ES-I3 (cell line): ENCODE measurements around the gene COX8C.
"Not testable (repeated sequence)": the region's sequence is repeated elsewhere in the genome, so short reads cannot be mapped to it uniquely, and the experiment has no call there.

ENCODE experiments used
- H3K36me3 ChIP-seq: 2 replicates; pipeline ENCODE4 v1.6.1; 2013; ENCODE audit warnings: mild to moderate bottlenecking, low read length, control low read depth, moderate library complexity; ENCODE audit not compliant: insufficient read depth
- H3K4me1 ChIP-seq: 2 replicates; pipeline ENCODE4 v1.6.1; 2013; ENCODE audit warnings: mild to moderate bottlenecking, control low read depth, low read length; ENCODE audit not compliant: insufficient read depth
- H3K9ac ChIP-seq: 2 replicates; pipeline ENCODE4 v1.6.1; 2013; ENCODE audit warnings: low read depth, mild to moderate bottlenecking, low read length, moderate library complexity
- H3K9me3 ChIP-seq: 2 replicates; pipeline ENCODE4 v1.6.1; 2013; ENCODE audit warnings: mild to moderate bottlenecking, low read length, moderate library complexity; ENCODE audit not compliant: control insufficient read depth, insufficient read depth

The COX8C gene

DNA sequence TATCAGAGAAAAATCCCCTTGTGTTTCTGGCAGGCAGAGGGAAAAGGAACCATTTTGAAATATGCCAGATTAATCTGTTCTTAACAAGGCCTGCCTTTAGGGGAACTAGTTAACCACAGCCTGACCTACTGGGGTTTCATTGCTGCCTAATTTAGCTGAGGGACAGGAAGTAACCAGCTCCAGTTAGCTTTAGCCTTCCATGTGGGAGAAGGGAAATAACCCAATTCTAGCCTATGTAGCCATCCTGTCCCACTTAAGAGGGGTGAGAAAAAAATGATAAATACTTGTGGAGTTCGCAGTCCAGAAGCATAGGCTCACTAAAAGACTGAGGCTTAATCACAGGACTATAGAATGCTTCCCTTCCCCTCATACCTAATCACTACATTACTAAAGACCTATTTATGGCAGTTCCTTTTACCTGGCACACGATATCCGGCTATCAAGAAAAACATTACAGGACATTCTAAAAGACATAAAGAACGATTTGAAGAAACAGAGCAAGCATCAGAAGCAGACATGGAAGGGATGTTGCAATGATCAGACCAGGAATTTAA, 22.8 kb downstream of the COX8C start:
- Histone ChIP-seq H3K36me3 (no peaks in the 10 kb centered on the region), H3K9me3 (no peaks in the 10 kb centered on the region; the same call in 1 of the 2 replicates), H3K4me1 (no peaks in the 10 kb centered on the region), H3K9ac (no peak overlapping the region)

DNA sequence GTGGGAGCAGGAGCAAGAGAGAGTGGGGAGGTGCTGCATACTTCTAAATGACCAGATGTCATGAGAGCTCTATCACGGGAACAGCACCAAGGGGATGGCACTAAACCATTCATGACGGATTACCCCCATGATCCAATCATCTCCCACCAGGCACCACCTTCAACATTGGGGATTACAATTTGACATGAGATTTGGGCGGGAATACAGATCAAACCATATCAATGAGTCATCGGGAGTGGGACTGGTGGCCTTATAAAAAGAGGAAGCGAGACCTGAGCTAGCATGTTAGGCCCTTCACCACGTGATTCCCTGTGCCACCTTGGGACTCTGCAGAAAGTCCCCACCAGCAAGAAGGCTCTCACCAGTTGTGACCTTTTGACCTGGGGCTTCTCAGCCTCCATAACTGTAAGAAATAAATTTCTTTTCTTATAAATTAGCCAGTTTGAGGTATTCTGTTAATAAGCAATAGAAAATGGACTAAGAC, 28.7 kb downstream of the COX8C start:
- Histone ChIP-seq H3K36me3 (no peaks in the 10 kb centered on the region), H3K9me3 (no peaks in the 10 kb centered on the region; the same call in 1 of the 2 replicates), H3K4me1 (no peaks in the 10 kb centered on the region), H3K9ac (no peak overlapping the region)

DNA sequence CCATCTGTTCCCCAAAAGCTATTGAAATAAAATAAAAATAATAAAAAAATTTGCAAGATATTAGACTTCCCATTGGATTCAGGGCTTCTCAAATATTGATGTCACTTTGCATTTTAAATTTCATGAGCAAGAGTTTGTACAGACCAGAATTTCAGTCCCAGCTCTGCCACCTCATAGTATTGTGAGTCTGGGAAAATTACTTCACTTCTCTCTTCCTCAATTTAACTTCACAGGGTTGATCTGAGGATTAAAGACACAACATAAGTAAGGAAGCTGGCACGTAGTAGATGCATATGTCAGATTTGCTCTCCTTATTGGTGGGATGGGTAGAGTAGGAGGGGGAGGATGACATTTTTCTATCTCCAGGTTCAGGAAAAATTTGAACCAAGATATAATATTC, 32.8 kb downstream of the COX8C start:
- Histone ChIP-seq H3K4me1 (no peaks in the 10 kb centered on the region), H3K9me3 (no peaks in the 10 kb centered on the region), H3K9ac (no peak overlapping the region), H3K36me3 (no peaks in the 10 kb centered on the region)

DNA sequence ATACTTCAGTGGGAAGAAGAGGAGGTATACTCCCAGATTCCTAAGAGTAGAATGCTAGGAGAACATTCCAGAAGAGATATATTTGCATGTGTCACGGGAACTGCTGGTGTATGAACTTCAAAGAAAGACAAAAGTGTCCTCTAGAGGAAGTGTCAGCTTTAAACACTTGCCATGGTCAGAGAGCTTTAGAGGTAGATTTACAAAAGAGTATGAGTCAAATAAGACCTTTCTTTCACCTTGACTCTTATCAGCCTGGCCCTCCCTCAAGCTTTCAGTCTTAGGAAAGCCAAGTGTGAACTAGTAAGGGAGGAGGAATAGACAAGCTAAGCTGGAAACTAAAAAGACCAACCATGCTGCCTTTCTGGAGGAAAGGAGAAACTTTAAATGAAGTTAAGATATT, 34.7 kb downstream of the COX8C start:
- H3K9me3 ChIP-seq, result no peaks in the 10 kb centered on the region
- no peak overlapping the region for H3K9ac ChIP-seq
- no peaks in the 10 kb centered on the region for H3K36me3 ChIP-seq
- no peaks in the 10 kb centered on the region for H3K4me1 ChIP-seq

DNA sequence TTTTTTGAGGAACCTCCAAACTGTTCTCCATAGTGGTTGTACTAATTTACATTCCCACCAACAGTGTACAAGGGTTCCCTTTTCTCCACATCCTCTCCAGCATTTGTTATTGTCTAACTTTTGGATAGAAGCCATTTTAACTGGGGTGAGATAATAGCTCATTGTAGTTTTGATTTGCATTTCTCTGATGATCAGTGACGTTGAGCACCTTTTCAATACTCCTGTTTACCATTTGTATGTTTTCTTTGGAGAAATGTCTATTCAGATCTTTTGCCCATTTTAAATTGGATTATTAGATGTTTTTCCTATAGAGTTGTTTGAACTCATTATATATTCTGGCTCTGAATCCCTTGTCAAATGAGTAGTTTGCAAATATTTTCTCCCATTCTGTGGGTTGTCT, 37.3 kb downstream of the COX8C start:
- not testable (repeated sequence) for H3K4me1 ChIP-seq, H3K9ac ChIP-seq, H3K9me3 ChIP-seq, H3K36me3 ChIP-seq

DNA sequence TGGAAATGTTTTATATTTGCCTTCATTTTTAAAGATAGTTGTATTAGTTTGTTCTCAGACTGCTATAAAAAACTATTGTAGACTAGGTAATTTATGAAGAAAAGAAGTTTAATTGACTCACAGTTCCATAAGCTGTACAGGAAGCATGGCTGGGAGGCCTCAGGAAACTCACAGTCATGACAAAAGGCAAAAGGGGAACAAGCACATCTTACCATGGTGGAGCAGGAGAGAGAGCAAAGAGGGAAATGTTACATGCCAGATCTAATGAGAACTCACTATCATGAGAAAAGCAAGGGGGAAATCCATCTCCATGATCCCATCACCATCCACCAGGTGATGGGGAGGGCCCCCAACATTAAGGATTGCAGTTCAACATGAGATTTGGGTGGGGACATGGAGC, 48.2 kb downstream of the COX8C start:
- H3K36me3 ChIP-seq, result peaks cover 3% of the 10 kb centered on the region; the same call in 1 of the 2 replicates
- no peak overlapping the region for H3K9ac ChIP-seq
- H3K4me1 ChIP-seq, result no peaks in the 10 kb centered on the region
- H3K9me3 ChIP-seq, result no peaks in the 10 kb centered on the region

DNA sequence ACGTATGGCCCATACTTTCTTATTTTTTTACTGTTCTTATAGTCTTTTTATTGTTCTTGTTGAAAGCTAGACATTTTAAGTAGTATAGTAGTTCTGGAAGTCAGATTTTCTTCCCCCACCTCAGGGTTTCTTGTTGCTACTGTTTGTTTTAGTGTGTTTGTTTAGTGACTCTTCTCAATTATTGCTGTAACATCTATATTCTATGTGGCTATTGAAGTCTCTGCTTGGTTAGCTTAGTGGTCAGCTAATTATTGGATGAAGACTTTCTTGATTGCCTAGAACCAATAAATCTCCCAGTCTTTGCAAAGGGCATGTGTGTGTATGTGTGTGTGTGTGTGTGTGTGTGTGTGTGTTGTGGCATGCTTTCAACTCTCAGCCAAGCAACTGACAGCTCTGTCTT, 49.5 kb downstream of the COX8C start:
- Histone ChIP-seq H3K36me3 (peaks cover 3% of the 10 kb centered on the region; the same call in 1 of the 2 replicates), H3K9me3 (no peaks in the 10 kb centered on the region), H3K9ac (no peak overlapping the region), H3K4me1 (no peaks in the 10 kb centered on the region; the same call in 1 of the 2 replicates)
